ENCODE data around the gene MAN2C1.

GRCh38 chr15:75309711-75310110 is 58.7 kb downstream of the MAN2C1 start:
- TF ChIP-seq CTCF (IDR thresholded peaks at IDR 0.05), result no peak
- TF ChIP-seq POLR2A (IDR thresholded peaks at IDR 0.05), result no peak

Data from heart left ventricle (tissue), 13 donors.